ENCODE measurements around the gene MYH10.

Gene MYH10

DNA sequence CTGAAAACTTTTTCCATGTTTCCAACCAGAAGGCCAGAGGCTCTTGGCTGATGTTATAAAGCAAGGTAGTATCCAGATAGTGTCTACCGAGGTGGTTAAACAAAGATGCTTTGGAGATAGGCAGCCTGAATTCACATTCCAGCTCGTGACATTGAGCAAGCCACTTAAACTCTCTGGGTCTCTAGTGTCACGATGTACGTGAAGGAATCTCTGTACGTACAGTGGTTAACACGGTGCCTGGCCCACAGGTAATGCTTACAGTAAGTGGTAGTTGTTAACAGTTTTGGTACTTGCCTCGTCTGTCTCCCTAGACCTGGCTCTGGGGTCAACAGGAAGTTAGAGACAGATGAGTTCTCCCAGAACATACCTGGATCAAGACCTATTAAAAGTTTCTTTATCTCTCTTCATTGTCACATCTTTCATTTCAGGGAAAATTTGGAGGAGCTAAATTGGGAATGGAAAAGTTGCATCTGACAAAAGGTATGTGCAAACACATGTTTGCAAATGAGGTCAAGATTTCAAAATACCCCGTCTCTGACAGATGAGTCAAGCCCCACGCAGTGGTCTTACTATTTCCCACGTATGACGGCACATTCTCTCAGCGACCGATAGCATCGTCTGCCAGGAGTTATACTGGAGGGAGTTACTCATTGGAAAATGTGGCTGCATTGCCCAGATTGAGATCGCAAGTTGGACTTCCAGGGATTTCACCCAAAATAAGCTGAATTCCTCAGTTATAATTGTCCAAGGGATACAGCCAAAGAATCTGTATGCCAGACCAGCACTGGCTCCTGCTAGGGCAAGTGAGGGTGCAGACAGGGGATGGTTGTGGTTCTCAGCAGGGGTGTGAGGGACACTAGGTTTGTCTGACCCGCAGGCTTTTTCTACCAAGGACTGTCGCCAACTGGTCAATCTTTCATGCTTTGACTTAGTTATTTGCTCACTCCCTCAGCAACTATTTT lies 18.9 kb upstream of the MYH10 start:
- DNase-seq (ENCODE audit: low read depth), result no peak

DNA sequence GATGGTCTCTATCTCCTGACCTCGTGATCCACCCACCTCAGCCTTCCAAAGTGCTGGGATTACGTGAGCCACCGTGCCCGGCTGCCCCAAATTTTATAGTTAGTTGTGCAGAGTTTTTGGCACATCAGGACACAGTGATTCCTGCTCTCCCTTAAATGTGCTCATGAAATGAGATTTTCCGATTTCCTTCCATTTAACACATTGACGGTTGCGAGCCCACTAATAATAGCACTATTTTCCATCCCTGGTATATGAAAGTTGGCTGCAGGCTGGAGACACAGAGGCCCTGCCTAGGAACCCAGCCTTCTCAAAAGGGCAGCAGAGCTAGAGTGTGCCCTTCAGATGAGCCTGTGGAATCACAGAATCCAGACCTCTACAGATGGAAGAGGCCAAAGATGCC lies 17.4 kb upstream of the MYH10 start:
- DNase-seq (ENCODE audit: low read depth), result no peak

DNA sequence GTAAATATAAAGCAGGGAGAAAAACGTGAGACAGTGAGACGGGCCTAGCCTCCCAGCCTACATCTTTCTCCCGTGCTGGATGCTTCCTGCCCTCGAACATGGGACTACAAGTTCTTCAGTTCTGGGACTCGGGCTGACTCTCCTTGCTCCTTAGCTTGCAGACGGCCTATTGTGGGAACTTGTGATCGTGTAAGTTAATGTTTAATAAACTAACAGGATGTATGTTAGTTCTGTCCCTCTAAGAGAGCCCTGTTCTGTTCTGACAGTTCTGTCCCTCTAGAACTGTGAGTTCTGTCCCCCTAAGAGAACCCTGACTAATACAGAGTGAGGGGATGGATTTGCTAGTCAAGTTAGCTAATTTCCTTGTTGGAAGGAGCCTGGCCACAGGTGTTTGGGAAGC lies 16.7 kb upstream of the MYH10 start:
- DNase-seq (ENCODE audit: low read depth), result no peak

DNA sequence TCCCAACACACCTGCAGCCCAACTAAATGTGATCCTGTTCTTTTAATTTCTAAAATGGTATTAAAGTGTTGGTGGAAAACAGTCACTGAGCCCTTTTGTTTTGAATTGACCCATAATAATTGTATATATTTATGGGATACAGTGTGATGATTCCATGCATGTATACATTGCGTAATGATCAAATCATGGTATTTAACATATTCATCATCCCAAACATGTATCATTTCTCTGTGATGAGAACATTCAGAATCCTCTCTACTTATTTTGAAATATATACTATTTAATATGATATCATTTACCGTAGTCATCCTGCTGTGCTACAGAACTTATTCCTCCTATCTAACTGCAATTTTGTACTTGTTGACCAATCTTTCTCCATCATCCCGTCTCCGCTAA lies 14.0 kb upstream of the MYH10 start:
- DNase-seq (ENCODE audit: low read depth), result no peak

DNA sequence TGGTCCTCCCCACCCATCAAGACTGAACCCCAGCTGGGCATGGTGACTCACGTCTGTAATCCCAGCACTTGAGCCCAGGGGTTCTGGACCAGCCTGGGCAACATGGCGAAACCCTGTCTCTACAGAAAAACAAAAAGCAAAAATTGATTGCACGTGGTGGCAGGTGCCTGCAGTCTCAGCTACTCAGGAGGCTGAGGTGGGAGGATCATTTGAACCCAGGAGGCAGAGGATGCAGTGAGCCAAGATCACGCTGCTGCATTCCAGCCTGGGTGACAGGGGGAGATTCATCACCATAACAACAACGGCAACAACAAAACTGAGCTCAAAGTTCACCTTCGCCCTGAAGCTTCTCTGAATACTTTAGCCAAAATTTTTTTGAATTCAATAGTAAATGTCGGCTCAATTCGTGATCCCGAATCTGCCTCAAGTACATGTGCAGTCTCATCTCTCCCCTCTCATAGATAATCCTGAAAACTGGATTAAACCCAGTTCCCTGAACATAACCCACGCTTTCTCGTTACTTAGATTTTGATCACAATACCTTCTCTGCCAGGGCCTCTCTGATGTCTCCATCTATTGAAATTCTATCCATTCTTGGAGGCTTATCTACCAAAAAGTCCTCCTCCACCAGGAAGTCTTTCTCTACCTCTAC lies 13.5 kb upstream of the MYH10 start:
- no peak for DNase-seq (ENCODE audit: low read depth)

DNA sequence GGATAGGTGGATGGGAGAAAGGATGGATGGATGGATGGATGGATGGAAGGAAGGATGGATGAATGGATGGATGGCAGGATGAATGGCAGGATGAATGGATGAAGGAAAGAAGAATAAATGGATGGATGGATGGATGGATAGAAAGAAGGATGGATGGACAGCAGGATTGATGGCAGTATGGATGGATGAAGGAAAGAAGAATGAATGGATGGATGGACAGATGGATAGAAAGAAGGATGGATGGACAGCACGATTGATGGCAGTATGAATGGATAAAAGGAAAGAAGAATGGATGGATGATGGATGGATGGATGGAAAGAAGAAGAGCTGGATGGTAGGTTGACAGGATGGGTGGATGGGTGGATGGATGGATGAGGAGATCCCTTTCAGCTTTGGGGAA lies 9.2 kb upstream of the MYH10 start:
- DNase-seq (ENCODE audit: low read depth), result no peak

DNA sequence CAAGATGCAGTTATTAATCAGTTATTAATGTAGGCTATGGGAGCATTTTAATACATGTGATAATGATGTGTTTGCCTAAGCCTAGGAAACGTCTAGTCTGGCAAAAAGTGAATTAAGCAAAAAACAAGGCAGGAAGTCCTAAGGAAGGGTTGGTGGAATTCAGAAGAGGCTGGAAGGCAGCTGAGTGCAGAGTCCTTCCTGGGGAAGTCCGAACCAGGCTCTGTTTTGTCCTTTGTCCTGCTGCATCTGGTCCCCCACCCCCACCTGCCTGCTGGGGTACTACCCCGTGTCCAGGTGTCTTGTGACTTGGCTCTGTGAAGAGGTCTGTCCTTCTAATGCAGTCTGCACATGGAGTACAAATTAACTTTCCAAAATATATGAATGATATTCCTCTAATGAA lies 1.5 kb upstream of the MYH10 start:
- no peak for DNase-seq (ENCODE audit: low read depth)

DNA sequence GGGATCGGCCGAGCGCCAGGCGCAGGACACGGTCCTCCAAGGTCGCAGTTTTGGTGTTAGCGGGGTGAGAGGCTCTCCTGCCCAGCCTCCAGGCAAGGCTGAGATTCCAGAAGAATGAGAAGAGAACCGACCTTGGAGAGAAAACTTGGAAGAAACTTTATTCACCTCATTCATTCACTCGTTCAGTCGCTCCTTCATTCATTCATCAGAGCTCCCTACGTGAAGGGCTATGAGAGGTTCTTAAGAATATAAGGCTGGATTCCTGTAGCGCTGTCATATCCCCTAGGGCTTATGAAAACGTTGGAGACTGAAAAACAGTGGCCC lies 991 bp upstream of the MYH10 start:
- no peak for DNase-seq (ENCODE audit: low read depth)

DNA sequence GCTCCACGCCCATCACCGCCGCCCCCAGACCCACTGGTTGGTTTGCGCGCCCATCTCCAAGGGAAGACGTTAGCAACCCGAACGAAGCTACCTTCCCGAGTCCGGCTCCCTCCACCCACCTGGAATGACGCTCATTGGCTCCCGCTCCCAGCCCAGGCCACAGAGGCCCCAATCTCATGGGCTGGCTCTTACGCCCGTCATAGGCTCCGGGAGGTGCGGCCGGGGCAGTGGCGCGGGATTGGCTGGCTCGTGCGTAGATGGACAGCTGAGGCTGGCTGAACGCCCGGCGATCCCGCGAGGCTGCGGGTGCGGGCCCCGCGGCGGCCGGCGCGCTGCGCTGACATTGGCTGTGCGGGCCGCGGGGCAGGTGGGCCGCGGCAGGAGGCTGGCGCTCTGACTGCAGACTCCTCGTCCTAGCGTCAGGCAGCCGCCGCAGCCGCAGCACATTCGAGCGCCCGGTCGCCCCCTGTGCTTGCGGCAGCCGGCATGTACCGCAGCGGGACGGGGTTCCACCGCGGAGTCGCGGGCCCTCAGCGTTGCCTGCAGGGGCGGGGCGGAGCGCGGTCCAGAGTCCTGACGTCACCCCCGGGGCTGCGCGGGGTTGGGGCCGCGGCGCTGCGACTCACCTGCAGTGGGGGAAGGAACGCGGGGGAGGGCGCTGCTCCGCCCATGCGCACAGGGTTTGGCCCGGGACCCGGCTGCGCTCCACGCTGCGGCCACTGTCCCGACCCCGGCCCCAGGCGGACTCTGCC lies 453 bp upstream of the MYH10 start:
- peak; percentile 78 for DNase-seq (ENCODE audit: low read depth)

DNA sequence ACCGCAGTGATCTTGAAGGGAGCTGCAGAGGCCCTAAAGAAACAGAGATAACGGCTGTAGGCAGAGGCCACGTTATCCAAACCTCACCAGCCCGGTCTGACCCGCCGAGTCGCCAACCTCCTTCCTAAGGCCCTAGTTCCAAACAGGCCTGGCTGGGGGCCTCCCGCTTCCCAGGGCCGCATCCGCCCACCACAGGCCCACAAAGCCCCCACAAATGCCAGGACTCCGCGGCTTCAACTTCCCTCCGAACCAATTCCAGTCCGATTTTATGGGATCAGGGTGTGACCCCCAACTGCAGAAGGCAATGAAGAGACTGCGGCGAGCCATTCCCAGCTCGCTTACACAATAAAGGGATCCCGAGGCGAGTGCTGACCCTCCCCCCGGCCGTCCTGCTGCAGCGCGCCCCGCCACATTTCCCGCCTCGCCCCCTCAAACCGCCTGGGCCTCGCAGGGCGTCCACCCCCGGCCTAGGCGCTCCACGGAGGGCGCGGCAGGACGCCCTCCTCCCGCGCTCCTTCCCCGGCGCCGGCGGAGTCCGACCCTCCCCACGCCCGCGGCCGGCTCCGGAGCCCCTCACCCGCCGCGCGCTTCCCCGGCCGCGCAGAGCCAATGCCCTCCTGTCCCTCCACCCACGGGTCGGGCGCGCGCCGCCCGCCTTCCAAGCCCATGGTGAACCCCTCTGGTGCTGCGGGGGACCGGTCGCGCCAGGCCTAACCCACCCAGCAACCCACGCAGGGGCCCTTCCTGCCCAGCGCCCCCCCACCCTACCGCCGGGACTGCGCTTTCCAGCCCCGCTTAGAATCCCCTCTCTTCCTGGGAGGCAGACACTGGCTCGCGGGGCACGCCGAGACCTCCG lies 926 bp downstream of the MYH10 start:
- DNase-seq (ENCODE audit: low read depth), result peak; percentile 5

DNA sequence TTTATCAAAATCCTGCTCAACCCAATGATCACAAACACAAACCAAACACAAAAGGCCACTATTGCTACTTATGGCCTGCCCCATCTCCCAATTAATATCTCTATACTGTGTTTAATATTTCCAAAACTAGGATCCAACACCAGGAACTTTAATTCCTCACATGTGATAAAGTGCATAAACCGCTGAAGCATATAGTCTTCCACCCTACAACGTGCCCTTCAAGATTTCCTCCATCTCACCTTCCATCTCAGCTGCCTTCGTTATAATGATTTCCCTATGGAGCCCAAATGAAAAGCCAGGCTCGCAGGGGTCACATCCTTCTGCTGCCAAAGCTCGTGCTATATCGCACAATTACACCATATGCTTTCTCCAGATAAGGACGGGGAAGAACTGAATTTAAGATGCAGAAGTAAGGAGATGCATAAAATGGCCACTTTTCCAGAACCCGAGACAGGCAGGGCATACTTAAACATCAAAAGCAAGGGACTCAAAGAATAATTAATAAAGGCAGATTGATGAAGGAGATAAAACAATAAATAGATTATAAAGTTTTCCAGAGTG lies 1.8 kb downstream of the MYH10 start:
- no peak for DNase-seq (ENCODE audit: low read depth)

DNA sequence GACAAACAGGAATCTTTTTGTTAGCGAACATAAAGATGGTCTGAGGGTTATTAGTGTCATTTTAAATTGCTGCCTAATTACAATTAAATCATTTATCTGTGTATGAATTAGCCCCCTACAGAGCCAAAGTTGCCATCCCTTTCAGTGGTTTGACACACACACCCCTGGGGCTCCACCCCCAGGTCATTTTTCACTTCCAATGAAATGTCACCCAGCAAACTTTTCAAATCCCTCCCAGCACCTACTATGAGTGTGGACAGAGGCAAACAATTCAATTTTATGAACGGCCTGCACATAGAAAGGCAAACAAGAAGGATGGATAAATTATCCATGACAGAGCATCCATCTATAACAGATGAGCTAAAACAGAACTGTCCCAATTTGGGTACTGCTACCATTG lies 2.4 kb downstream of the MYH10 start:
- no peak for DNase-seq (ENCODE audit: low read depth)

DNA sequence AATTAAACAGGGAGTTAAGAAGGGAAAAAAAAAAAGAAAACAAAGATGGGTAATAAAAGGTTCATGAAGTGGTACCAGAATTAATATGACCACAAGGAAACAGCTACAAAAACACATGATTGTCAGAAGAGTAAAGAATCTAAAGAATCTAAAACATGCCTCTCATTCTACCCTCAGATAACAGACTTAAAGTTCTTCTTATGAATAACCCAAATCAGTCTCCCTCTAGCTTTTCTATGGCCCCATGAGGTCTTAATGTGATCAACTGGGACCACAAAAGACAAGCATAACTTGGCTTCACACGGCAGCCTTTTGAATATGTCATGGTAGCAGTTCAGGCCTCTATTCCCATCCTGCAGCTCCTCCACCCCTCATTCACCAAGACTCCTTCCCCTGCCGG lies 6.9 kb downstream of the MYH10 start:
- DNase-seq (ENCODE audit: low read depth), result no peak

DNA sequence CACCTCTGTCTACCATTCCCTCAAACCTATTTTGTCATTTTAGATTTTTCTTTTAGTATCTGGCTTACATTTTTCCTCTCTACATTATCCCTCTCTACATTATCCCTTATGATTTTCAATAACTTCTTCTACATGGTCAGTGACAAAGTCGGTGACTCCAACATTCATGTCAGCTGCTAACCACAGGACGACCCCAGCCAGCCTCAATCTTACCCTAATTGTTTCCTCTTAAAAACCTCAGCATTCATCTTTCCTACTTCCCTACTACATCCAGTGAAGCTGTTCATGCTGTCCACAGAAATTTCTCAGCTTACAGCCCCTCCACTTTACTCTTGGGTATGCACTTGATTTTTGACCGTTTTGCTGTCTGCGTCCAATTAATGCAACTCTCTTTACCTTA lies 8.3 kb downstream of the MYH10 start:
- DNase-seq (ENCODE audit: low read depth), result no peak

DNA sequence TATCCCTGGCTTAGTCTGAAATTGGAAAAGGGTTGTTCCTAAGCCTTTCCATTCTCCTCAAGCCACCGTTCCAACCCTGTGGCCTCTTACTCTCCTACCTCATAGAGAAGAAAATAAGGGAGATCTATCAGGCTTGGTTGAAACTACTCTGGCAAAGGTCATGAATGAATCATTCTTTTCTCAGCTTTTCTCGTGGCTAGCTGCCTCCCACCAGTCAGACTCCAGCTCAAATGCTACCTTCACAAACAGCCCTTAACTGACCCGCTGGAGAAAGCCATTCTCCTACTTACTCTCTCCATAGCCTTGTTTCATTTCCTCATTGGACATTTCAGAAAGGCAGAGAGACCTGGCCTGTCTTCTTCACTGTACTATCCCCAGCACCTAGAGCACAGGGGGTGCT lies 8.9 kb downstream of the MYH10 start:
- no peak for DNase-seq (ENCODE audit: low read depth)

DNA sequence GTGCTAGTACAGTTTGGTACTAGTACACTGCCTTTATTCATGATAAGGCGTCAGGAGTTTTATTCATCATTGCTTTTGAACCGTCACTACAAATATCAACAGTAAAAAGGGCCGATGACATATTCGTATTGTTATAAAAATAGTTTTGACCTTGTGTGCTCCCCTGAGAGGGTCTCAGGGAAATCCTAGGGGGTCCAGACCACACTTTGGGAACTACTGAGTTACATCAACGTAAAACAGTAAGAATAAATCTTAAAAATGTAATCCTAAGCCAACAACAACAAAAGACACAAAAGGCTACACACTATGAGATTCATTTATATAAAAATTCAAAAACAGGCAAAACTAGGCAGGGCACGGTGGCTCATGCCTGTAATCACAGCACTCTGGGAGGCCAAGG lies 11.2 kb downstream of the MYH10 start:
- no peak for DNase-seq (ENCODE audit: low read depth)

DNA sequence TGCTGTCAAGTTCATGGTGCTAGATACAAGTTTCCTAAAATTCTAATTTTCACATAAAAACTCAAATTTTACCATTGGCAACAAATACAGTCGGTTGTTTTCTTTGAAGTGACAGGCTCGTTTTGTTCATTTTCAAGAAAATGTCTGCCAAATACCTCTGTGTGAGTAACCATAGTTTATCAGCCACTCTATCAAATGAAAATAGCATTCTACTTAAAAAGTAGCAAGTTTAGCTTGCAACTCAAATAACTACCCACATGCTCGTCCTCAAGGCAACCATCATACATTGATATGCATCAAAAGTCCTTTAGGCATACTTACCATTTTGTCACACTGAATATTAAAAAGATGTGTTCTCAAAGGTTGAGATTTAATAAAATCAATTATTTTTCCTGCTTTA lies 11.7 kb downstream of the MYH10 start:
- DNase-seq (ENCODE audit: low read depth), result no peak

DNA sequence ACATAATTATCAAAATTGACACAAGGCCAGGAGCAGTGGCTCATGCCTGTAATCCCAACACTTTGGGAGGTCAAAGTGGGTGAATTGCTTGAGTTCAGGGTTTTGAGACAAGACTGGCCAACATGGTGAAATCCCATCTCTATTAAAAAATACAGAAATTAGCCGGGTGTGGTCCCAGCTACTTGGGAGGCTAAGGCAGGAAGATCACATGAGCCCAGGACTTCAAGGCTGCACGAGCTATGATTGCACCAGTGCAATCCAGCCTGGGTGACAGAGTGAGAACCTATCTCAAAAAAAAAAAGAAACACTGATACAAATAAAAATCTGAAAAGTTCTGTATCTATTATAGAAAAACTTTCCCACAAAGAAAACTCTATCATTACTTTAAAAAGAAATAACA lies 15.5 kb downstream of the MYH10 start:
- no peak for DNase-seq (ENCODE audit: low read depth)

DNA sequence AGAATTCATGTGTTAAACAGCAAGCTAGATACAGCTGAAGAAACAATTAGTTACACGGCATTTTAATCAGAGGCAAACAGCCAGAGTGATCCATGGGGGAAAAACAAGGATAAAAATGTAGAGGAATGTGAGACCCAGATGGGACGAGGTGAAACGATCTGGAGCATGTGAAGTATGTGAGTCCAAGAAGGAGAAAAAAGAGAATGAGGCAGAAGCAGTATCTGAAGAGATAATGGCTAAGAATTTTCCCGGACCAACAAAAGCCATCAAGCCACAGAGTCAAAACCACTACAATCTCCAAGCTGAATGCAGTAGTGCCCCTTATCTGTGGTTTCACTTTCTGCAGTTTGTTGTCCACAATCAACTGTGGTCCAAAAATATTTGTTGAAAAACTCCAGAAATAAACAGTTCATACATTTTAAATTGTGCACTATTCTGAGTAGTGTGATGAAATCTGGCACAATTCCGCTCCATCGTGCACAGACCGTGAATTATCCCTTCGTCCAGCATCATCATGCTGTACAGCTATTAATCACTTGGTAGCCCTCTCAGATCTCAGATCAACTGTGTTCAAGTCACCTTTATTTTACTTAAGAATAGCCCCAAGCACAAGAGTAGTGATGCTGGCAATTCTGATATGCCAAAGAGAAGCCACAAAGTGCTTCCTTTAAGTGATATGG lies 18.8 kb downstream of the MYH10 start:
- DNase-seq (ENCODE audit: low read depth), result no peak

DNA sequence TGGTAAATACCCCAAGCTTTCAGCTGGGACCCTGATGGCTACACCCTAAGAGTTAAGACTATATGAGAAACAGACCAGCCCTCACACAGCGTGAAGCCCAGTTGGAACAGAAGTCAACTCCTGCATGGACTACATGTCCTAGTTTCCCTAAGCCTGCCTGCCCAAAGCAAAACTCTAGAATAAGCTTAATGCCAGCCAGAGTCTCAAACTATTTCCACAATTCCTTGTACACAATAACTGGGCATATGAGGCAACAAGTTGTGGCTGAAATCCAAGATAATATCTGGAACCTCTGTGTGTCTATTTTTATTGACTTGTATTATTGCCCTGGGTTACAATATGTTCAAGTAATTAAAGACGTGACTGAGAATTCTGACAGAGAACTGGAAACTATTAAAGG lies 19.4 kb downstream of the MYH10 start:
- no peak for DNase-seq (ENCODE audit: low read depth)

DNA sequence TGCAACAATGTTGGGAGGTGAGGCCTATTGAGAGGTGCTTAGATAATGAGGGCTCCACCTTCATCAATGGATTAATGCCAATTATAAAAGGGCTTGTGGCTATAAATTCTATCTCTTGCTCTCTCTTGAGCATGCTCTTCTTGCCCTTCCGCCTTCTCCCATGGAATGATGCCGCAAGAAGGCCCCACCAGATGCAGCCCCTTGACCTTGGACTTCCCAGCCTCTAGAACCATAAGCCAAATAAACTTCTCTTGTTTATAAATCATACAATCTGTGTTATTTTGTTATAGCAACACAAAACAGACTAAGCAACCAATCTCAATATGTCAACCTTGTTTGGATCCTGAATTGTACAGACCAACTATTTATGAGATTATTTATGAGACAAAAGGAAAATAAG lies 20.0 kb downstream of the MYH10 start:
- DNase-seq (ENCODE audit: low read depth), result no peak
